ENCODE measurements around the gene AK1.
"Not testable (repeated sequence)": the region's sequence is repeated elsewhere in the genome, so short reads cannot be mapped to it uniquely, and the experiment has no call there.

DNA sequence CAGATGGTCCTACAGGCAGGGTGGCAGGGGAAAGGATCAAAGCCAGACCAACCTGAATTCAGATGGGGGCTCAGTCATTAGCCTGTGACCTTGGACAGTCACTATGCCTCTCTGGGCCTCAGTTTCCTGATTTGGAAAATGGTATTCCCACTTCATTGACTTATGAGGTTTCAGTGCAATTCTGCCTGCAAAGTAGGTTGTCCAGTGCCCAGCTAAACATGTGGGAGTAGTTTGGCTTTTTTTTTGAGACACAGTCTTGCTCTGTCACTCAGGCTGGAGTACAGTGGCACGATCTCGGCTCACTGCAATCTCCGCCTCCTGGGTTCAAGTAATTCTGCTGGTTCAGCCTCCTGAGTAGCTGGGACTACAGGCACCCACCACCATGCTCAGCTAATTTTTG, 40.9 kb downstream of the AK1 start:
- TF ChIP-seq, protein P1, sequence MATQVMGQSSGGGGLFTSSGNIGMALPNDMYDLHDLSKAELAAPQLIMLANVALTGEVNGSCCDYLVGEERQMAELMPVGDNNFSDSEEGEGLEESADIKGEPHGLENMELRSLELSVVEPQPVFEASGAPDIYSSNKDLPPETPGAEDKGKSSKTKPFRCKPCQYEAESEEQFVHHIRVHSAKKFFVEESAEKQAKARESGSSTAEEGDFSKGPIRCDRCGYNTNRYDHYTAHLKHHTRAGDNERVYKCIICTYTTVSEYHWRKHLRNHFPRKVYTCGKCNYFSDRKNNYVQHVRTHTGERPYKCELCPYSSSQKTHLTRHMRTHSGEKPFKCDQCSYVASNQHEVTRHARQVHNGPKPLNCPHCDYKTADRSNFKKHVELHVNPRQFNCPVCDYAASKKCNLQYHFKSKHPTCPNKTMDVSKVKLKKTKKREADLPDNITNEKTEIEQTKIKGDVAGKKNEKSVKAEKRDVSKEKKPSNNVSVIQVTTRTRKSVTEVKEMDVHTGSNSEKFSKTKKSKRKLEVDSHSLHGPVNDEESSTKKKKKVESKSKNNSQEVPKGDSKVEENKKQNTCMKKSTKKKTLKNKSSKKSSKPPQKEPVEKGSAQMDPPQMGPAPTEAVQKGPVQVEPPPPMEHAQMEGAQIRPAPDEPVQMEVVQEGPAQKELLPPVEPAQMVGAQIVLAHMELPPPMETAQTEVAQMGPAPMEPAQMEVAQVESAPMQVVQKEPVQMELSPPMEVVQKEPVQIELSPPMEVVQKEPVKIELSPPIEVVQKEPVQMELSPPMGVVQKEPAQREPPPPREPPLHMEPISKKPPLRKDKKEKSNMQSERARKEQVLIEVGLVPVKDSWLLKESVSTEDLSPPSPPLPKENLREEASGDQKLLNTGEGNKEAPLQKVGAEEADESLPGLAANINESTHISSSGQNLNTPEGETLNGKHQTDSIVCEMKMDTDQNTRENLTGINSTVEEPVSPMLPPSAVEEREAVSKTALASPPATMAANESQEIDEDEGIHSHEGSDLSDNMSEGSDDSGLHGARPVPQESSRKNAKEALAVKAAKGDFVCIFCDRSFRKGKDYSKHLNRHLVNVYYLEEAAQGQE (IDR thresholded peaks at IDR 0.05; ENCODE audit: low read depth, low read length), result not testable (repeated sequence)
- not testable (repeated sequence) for TF ChIP-seq RCOR1 (IDR thresholded peaks at IDR 0.05; ENCODE audit: low read length)
